NCI-H82 (cell line): ENCODE measurements around the gene RPL37.

Source experiments
- DNase-seq: peaks from one replicate; lab custom pipeline; 2025; lab: John Stamatoyannopoulos, UW

RPL37 gene

GRCh38 chr5:40833712-40834229 lies 1.3 kb downstream of the RPL37 start:
- DNase-seq, result no peak

DNA sequence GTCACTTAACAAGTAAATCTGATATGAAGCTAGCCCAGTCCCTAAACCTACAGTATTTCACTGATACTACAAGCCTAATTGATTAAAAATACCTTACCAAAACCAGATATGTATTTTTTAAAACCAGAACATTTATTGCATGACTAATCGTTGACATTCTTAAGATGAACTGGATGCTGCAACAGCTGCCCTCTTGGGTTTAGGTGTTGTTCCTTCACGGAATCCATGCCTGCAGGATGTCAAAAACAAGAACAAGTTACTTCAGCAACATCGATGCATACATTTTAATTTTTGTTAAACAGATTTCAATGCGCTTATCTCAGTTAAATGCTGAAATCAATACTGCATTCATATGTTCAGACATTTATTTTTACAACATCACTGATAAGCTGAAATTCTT lies 2.7 kb downstream of the RPL37 start:
- no peak for DNase-seq

DNA sequence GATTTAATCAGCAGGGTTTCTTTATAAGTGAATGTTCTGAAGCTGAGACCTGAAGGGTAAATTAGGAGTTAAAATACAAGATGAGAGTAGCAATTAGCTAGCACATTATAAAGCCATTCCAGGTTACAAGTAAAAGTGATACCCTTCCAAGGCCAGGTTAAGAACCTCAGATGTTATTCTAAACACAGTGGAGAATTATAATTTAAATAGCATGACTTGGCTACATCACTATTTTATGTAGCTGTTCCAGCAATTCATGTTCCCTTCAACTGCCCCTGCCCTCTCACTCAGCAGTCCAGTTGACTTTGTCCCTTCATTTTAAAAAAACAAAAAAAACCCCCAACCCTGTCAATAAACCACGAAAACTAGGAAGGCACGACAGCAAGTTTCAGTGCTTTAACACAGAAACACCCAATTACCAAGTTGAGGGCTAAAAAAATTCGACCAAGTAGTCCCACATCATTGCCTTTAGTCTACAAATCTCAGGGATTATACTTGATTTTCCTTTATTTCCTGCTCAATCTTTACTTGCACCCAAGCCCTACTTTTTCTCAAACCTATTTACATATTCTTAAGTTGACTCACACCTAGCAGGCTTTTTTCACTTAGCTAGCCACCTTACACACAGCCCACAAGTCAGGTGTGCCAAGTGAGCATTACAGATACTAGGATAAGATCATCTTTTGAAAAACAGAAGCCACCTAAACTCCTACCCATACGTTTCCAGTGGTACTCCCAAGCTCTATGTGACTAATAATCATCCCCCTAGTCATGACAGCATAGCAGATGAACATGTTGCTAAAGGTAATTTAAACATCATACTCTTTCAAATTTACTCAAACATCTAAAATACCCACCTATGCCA lies 3.4 kb downstream of the RPL37 start:
- DNase-seq, result no peak

DNA sequence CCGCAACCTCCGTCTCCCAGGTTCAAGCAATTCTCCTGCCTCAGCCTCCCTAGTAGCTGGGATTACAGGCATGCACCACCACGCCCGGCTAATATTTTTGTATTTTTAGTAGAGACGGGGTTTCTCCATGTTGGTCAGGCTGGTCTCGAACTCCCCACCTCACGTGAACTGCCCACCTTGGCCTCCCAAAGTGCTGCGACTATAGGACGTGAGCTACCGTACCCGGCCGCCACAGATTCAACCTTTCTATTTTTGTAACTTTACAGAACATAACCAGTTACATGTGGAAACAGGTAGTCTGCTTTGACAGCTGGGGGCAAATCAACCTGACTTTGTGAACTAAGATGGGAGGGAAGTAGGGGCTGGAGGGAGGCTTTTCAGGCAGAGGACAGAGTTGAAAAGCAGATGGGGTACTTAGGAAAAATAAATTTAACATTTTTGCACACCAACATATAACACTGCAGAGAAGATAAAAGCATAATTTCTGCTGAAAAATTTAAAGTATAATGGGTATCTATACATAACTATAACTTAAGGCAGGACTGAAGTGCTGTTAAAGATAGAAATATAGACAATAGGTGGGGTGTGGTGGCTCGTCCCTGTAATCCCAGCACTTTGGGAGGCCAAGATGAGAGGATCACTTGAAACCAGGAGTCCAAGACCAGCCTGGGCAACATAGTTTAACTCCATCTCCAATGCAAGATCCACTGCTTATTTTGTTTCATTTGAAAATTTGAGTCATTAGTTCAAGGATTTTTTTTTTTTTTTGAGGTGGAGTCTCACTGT lies 5.1 kb downstream of the RPL37 start:
- no peak for DNase-seq

- peak; percentile 18 for DNase-seq
Observed at GRCh38 chr5:40828690-40829661, 6.0 kb downstream of the RPL37 start.

DNA sequence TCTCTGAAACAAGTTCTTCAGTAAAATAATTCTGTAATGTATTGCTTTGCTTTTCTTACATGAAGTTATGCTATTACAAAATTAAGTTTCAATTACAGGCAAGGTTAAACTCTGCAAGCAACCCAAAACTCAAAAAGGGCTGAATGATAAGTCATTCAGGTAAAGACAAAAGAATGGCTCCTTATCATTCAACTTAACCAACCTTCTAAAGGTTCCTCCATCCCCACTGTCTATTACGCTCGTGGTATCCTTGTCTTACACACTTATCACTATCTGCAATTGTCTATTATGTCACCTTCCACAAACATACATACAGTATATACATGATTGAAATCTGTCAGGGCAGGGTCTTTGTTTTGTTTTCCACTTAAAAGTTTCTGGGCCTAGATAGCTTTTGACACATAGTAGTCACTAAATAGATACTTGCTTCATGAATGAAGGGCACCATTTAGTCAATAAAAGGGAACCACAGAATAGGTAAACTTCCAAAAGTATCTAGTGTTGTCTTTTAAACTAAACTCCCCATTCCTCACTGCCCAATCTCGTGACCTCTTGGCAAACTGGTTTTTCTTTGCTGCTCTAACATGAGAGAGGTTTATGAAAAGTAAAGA lies 6.9 kb downstream of the RPL37 start:
- DNase-seq, result no peak

DNA sequence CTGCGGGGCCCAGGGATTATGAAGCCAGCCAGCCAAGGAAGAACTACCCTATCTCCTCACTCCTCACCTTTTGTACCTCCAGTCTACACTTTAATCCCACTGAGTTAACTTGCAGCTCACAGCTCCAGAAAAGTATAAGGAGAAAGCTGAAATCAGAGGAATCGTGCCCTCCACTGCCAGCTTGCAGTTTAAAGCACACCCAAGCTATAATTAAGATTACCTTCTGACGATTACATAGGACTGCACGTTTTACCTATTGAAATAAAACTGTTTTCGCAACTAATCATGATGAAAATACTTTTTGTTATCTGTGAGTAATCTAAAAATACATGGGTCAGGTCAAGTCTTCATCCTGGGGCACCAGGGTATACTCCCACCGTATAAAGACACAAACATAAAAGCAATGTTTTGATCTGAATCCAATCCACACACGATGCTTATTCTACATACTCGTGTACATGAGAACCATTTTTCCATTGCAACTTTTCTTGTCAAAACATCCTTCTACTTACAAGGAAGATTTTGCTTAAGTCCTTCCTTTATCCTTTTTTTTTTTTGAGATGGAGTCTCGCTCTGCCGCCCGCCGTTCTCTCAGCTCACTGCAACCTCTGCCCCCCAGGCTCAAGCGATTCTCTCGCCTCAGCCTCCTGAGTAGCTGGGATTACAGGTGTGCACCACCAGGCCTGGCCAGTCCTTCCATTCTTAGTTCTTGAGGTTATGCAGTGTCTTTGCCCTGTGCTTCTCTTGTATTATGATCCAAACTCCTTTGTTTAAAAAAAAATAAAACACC lies 7.6 kb downstream of the RPL37 start:
- peak; percentile 11 for DNase-seq

DNA sequence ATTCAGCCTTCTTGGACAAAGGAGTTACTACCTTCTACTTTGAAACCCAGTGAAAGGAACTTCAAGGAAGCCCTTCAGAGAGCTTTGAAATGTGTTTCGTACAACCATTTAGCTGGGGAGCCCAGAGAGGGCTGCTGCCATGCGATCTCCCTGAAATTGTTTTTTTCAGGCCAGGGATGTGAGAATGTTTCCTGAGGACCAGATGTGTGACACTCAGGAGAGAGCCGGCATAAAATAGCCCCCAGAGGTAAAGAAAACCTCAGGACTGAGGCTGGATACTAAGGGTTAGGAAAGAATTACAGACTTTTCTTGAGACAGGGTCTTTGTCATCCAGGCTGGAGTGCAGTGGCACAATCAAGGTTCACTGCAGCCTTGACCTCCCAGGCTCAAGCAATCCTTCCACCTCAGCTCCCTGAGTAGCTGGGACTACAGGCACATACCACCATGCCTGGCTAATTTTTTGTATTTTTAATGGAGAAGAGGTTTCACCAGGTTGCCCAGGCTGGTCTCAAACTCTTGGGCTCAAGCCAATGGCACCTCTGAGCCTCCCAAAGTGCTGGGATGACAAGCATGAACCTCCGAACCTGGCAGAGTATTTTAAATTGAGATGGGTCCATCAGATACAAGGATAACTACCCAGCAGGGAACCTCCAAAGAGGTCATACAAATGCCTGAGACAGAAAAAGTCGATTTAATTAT lies 8.4 kb downstream of the RPL37 start:
- DNase-seq, result no peak

DNA sequence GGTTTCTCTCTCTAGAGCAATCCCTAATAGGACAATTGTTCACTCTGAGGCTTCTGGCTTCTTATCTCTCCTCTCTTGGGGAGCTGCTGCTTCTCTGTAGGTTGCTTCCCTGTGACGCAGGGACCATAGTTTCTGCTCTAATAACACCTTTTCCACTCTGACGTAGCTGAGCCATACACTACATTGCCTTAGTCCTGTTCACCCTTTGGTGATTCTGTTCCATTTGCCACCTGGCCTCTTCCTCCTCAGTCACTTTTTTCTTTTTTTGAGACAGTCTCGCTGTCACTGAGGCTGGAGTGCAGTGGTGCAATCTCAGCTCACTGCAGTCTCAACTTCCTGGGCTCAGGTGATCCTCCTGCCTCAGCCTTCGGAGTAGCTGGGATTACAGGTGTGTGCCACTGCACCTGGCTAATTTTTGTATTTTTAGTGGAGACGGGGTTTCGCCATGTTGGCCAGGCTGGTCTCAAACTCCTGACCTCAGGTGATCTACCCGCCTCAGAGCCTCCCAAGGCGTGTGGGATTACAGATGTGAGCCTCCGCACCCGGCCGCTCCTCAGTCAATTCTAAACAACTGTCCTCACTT lies 9.5 kb downstream of the RPL37 start:
- DNase-seq, result peak; percentile 37

GRCh38 chr5:40823459-40823858 lies 11.6 kb downstream of the RPL37 start:
- DNase-seq, result no peak

DNA sequence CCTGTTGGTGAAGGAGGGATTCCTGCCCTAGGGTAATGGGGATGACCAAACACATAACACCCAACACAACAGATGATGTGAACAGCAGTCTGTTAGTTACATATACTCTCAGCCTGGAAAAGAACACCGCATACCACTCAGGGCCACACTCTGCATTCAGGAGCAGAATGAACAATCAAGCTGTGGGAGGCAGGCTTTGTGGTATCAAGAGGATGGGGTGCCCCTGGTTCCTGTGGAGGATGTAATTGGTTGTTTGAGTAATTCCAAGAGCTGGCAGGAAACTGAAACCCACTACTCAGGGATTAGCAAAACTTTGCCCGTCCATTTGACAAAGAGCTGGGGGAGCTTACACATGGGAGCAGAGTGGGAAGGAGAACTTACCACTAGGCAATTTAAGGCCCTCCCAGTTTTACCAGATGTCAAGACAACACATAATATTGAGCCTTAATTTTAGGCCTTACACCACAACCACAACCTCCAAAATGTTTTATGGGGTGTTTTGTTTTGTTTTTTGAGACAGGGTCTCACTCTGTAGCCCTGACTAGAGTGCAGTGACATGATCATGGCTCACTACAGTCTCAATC lies 21.2 kb downstream of the RPL37 start:
- no peak for DNase-seq

DNA sequence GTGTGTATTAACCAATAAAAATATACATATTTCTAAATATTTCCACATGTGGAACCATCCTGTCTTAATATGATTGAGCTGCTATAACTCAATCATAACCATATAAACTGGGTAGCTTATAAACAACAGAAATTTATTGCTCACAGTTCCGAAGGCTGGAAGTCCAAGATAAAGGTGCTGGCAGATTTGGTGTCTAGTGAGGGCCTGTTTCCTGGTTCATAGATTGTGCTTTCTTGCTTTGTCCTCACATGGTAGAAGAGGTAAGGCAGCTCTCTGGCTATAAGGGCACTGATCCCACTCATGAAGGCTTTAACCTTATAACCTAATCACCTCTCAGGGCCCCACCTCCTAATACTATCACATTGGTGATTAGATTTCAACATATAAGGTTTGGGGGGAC lies 22.9 kb downstream of the RPL37 start:
- no peak for DNase-seq

- DNase-seq, result peak; percentile 19
Observed at GRCh38 chr5:40801771-40802562, 33.1 kb downstream of the RPL37 start.

GRCh38 chr5:40799258-40799657 lies 35.8 kb downstream of the RPL37 start:
- DNase-seq, result no peak

GRCh38 chr5:40798801-40799210 lies 36.2 kb downstream of the RPL37 start:
- DNase-seq, result no peak

DNA sequence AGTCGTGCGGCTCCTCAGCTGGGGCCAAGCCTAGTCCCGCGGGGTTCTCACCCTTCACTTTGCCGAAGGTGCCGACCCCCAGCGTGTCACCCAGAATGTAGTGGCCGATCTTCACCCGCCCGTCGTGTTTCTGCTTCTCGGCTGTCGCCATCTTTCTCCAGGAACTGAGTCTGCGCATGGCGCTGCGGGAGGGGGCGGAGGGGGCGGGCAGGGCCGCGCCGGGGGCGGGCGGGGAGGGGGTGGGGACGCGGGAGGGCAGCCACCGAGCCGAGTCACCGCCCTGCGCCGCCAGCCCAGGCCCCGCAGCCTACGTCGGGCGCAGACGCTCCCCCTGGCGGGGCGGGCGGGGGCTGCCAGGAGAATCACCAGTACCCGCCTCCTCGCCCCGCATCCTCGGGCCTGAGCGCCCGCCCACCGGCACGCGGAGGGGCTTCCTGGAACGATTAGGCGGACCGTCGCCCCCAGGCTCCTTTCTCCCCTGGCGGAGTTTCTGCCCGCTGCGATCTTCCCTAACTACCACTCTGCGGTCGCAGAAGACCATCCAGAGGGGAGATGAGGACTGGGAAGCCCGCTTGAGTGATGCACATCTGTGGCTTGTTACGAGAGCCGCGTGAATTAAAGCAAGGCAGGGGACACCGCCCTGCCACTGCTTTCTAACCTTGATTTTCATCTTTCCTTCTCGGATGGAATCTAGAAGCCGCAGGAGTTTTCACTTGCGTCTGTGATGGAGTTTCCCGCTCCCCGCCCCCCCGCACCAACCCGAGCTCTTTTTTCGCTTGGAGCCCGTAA lies 36.8 kb downstream of the RPL37 start, which contains the start of gene PRKAA1:
Gene PRKAA1, minus strand, starts transcription at position 363 of the 789 bp plus-strand sequence. Its CDS starts 185 bp downstream, at position 178.
- DNase-seq, result peak; percentile 90

DNA sequence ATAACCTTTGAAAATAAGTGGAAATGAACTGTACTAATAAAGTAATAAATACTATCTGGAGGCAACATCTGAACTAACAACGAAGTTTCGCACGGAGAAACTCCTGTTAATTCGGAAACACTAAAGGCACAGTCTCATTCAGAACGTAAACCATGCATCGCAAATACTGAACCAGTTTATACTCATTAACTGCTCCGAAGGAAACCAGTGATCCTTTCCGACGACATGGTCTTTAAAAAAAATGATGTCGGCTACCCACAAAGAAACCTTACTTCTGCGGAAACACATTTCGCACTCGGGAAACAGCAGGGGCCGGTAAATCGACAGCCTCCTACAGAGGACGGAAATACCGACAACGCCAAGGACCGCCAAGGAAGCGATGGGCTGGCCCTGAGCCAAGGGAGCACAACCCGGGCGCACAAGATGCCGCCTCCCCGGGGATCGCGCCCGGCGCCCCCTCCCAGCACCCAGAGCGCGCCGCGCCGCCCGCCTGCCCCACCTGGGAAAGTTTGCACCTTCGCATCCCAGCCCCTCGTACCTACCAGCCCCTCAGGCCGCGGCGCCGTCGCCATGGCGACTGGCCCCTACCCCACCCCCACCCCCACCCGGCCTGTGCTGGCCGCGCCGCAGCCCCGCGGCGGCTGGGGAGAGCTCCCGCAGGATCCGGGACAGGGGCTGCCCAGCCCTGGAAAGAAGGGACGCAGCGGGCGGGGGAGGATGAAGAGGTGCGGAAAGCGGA lies 37.6 kb downstream of the RPL37 start:
- peak; percentile 72 for DNase-seq
